BLaER1 treated with 17β-estradiol and CSF1 and Interleukin-3, amounts not matched to agents 10 nM and 100 nM (cell line): ENCODE measurements around the gene MDM1.

ENCODE experiments used
- H3K27ac ChIP-seq, 11 experiments: shearing (Covaris generic); formaldehyde crosslinking; 2 replicates each; pipeline ENCODE4 v1.8.1; 2022
- H3K27me3 ChIP-seq, 11 experiments: shearing (Covaris generic); formaldehyde crosslinking; 2 replicates each; pipeline ENCODE4 v1.8.1; 2022
- H3K36me3 ChIP-seq, 11 experiments: shearing (Covaris generic); formaldehyde crosslinking; 2 replicates each; pipeline ENCODE4 v1.8.1; 2022
- H3K4me1 ChIP-seq, 10 experiments: shearing (Covaris generic); formaldehyde crosslinking; 2 replicates each; pipeline ENCODE4 v1.8.1; 2022
- H3K4me2 ChIP-seq, 11 experiments: shearing (Covaris generic); formaldehyde crosslinking; 2 replicates each; pipeline ENCODE4 v1.8.1; 2022
- H3K4me3 ChIP-seq, 10 experiments: shearing (Covaris generic); formaldehyde crosslinking; 2 replicates each; pipeline ENCODE4 v1.8.1; 2022
- H3K9ac ChIP-seq, 11 experiments: shearing (Covaris generic); formaldehyde crosslinking; 2 replicates each; pipeline ENCODE4 v1.8.1; 2022
- H3K9me3 ChIP-seq, 11 experiments: shearing (Covaris generic); formaldehyde crosslinking; replicated peaks in 1 of 11; 2 replicates each; pipeline ENCODE4 v1.8.1; 2022
- H4K20me1 ChIP-seq, 11 experiments: shearing (Covaris generic); formaldehyde crosslinking; 2 replicates each; pipeline ENCODE4 v1.8.1; 2022
- Cebpa-rat ChIP-seq, 11 experiments: shearing (Covaris generic); IDR thresholded peaks; 2 replicates each; pipeline ENCODE4 v1.8.1; 2022

Gene MDM1

GRCh38 chr12:68245180-68246021, 86.8 kb downstream of the MDM1 start:
- peaks cover 0 to 5% (median 0%) of the 10 kb centered on the region in 11 experiments; a peak in 3 of 22 replicates for H3K9me3 ChIP-seq
- H3K4me2 ChIP-seq, result no peak overlapping the region
- no peaks in the 10 kb centered on the region for H3K36me3 ChIP-seq
- no peak overlapping the region for H3K9ac ChIP-seq
- TF ChIP-seq Cebpa-rat (IDR thresholded peaks at IDR 0.05), result no peak
- no peaks in the 10 kb centered on the region for H4K20me1 ChIP-seq
- H3K27ac ChIP-seq, result no peak overlapping the region
- H3K4me3 ChIP-seq, result no peak overlapping the region
- H3K27me3 ChIP-seq, result no peaks in the 10 kb centered on the region
- peaks cover 4 to 17% (median 11%) of the 10 kb centered on the region in 10 experiments; a peak in 19 of 20 replicates for H3K4me1 ChIP-seq
